ENCODE results near the gene OR8H3.
"Not testable (repeated sequence)": the region's sequence is repeated elsewhere in the genome, so short reads cannot be mapped to it uniquely, and the experiment has no call there.

OR8H3 gene

GRCh38 chr11:56140151-56140661 is 18.0 kb downstream of the OR8H3 start, which contains the start of gene OR8J3:
OR8J3 (minus strand) TSS chr11:56140201; CDS start chr11:56137718, 2,483 bp downstream.
- Histone ChIP-seq H3K9me3 (replicated peaks in 1 of 2; ENCODE audit: control insufficient read depth in 2 of 2, insufficient read depth in 1 of 2, low read depth in 1 of 2, low read length in 2 of 2) (no peaks in the 10 kb centered on the region), H3K36me3 (replicated peaks in 1 of 2; ENCODE audit: control insufficient read depth in 2 of 2, insufficient read depth in 2 of 2, low read length in 2 of 2) (no peaks in the 10 kb centered on the region), H2AFZ (ENCODE audit: low read length) (no peak within 1 kb of the TSS), H3K4me1 (ENCODE audit: control insufficient read depth in 2 of 2, insufficient read depth in 1 of 2, low read depth in 1 of 2, low read length in 2 of 2) (no peaks in the 10 kb centered on the region), H4K91ac (ENCODE audit: low read depth, low read length, poor library complexity) (no peak within 1 kb of the TSS), H3K4me3 (ENCODE audit: low read length in 2 of 2) (no peak within 1 kb of the TSS), H2BK120ac (ENCODE audit: low read depth, low read length) (no peak within 1 kb of the TSS), H2AK5ac (ENCODE audit: low read depth, low read length) (no peak within 1 kb of the TSS), H3K4me2 (ENCODE audit: insufficient read depth, low read length, poor library complexity, severe bottlenecking) (no peak within 1 kb of the TSS), H3K27me3 (ENCODE audit: control insufficient read depth in 3 of 3, insufficient read depth in 3 of 3, low read depth in 1 of 3, low read length in 3 of 3) (no peaks in the 10 kb centered on the region), H3K18ac (ENCODE audit: low read length) (no peak within 1 kb of the TSS), H3K79me1 (ENCODE audit: low read depth, low read length) (no peaks in the 10 kb centered on the region), H3K14ac (ENCODE audit: low read length) (no peak within 1 kb of the TSS), H3K27ac (replicated peaks; ENCODE audit: low read length) (no peak within 1 kb of the TSS), H3K4ac (ENCODE audit: low read length) (no peak within 1 kb of the TSS), H2BK15ac (ENCODE audit: low read length) (no peak within 1 kb of the TSS), H3K23ac (ENCODE audit: low read depth, low read length, poor library complexity) (no peak within 1 kb of the TSS), H4K8ac (ENCODE audit: low read depth, low read length) (no peak within 1 kb of the TSS), H3K9ac (ENCODE audit: low read depth, low read length, poor library complexity) (no peak within 1 kb of the TSS), H2BK5ac (ENCODE audit: low read length) (no peak within 1 kb of the TSS), H2BK12ac (ENCODE audit: low read length) (no peak within 1 kb of the TSS)
- DNase-seq (ENCODE audit: low spot score): no peak

DNA sequence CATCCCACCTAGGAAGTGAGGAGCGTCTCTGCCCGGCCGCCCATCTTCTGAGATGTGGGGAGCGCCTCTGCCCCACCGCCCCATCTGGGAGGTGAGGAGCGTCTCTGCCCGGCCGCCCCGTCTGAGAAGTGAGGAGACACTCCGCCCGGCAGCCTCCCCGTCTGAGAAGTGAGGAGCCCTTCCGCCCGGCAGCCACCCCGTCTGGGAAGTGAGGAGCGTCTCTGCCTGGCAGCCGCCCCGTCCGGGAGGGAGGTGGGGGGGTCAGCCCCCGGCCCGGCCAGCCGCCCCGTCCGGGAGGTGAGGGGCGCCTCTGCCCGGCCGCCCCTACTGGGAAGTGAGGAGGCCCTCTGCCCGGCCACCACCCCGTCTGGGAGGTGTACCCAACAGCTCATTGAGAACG is 21.5 kb downstream of the OR8H3 start:
- not testable (repeated sequence) for H3K9ac ChIP-seq (ENCODE audit: low read depth, low read length, poor library complexity); H2BK12ac ChIP-seq (ENCODE audit: low read length); H4K8ac ChIP-seq (ENCODE audit: low read depth, low read length); H2BK15ac ChIP-seq (ENCODE audit: low read length); H4K91ac ChIP-seq (ENCODE audit: low read depth, low read length, poor library complexity); H3K4ac ChIP-seq (ENCODE audit: low read length); H3K18ac ChIP-seq (ENCODE audit: low read length); DNase-seq (ENCODE audit: low spot score); H3K27me3 ChIP-seq (ENCODE audit: control insufficient read depth in 3 of 3, insufficient read depth in 3 of 3, low read depth in 1 of 3, low read length in 3 of 3); H3K14ac ChIP-seq (ENCODE audit: low read length); H3K4me2 ChIP-seq (ENCODE audit: insufficient read depth, low read length, poor library complexity, severe bottlenecking); H2BK5ac ChIP-seq (ENCODE audit: low read length); H3K9me3 ChIP-seq (replicated peaks in 1 of 2; ENCODE audit: control insufficient read depth in 2 of 2, insufficient read depth in 1 of 2, low read depth in 1 of 2, low read length in 2 of 2); H2AFZ ChIP-seq (ENCODE audit: low read length); H3K4me1 ChIP-seq (ENCODE audit: control insufficient read depth in 2 of 2, insufficient read depth in 1 of 2, low read depth in 1 of 2, low read length in 2 of 2); H3K36me3 ChIP-seq (replicated peaks in 1 of 2; ENCODE audit: control insufficient read depth in 2 of 2, insufficient read depth in 2 of 2, low read length in 2 of 2); H3K23ac ChIP-seq (ENCODE audit: low read depth, low read length, poor library complexity); H3K4me3 ChIP-seq (ENCODE audit: low read length in 2 of 2); H2AK5ac ChIP-seq (ENCODE audit: low read depth, low read length); H2BK120ac ChIP-seq (ENCODE audit: low read depth, low read length); H3K79me1 ChIP-seq (ENCODE audit: low read depth, low read length); H3K27ac ChIP-seq (replicated peaks; ENCODE audit: low read length)
- WGBS, 2 donors (ENCODE audit: extremely low coverage in 2 of 2, insufficient read length in 2 of 2, insufficient replicate concordance in 1 of 2): no CpG with 5 or more reads among the region's 30 CpGs

- no peak overlapping the region for H2BK12ac ChIP-seq (ENCODE audit: low read length)
- H3K4me1 ChIP-seq (ENCODE audit: control insufficient read depth in 2 of 2, insufficient read depth in 1 of 2, low read depth in 1 of 2, low read length in 2 of 2): no peaks in the 10 kb centered on the region
- no peak for DNase-seq (ENCODE audit: low spot score)
- no peak overlapping the region for H2BK120ac ChIP-seq (ENCODE audit: low read depth, low read length)
- no peak overlapping the region for H3K4me2 ChIP-seq (ENCODE audit: insufficient read depth, low read length, poor library complexity, severe bottlenecking)
- no peak overlapping the region for H3K4ac ChIP-seq (ENCODE audit: low read length)
- peaks cover 0 to 6% of the 10 kb centered on the region in 2 donors for H3K9me3 ChIP-seq (replicated peaks in 1 of 2; ENCODE audit: control insufficient read depth in 2 of 2, insufficient read depth in 1 of 2, low read depth in 1 of 2, low read length in 2 of 2)
- H3K9ac ChIP-seq (ENCODE audit: low read depth, low read length, poor library complexity): no peak overlapping the region
- no peaks in the 10 kb centered on the region for H3K36me3 ChIP-seq (replicated peaks in 1 of 2; ENCODE audit: control insufficient read depth in 2 of 2, insufficient read depth in 2 of 2, low read length in 2 of 2)
- H3K18ac ChIP-seq (ENCODE audit: low read length): no peak overlapping the region
- WGBS, 2 donors (ENCODE audit: extremely low coverage in 2 of 2, insufficient read length in 2 of 2, insufficient replicate concordance in 1 of 2): no CpG with 5 or more reads among the region's 1 CpG
- H3K27ac ChIP-seq (replicated peaks; ENCODE audit: low read length): no peak overlapping the region
- H2BK5ac ChIP-seq (ENCODE audit: low read length): no peak overlapping the region
- no peak overlapping the region for H2AK5ac ChIP-seq (ENCODE audit: low read depth, low read length)
- no peak overlapping the region for H2AFZ ChIP-seq (ENCODE audit: low read length)
- no peak overlapping the region for H3K23ac ChIP-seq (ENCODE audit: low read depth, low read length, poor library complexity)
- no peaks in the 10 kb centered on the region for H3K79me1 ChIP-seq (ENCODE audit: low read depth, low read length)
- no peak overlapping the region for H4K91ac ChIP-seq (ENCODE audit: low read depth, low read length, poor library complexity)
- no peak overlapping the region for H3K4me3 ChIP-seq (ENCODE audit: low read length in 2 of 2)
- H4K8ac ChIP-seq (ENCODE audit: low read depth, low read length): no peak overlapping the region
- no peak overlapping the region for H2BK15ac ChIP-seq (ENCODE audit: low read length)
- H3K27me3 ChIP-seq (ENCODE audit: control insufficient read depth in 3 of 3, insufficient read depth in 3 of 3, low read depth in 1 of 3, low read length in 3 of 3): no peaks in the 10 kb centered on the region
- H3K14ac ChIP-seq (ENCODE audit: low read length): no peak overlapping the region
These were observed 29.2 kb downstream of the OR8H3 start for GRCh38 chr11:56151376-56151775.

DNA sequence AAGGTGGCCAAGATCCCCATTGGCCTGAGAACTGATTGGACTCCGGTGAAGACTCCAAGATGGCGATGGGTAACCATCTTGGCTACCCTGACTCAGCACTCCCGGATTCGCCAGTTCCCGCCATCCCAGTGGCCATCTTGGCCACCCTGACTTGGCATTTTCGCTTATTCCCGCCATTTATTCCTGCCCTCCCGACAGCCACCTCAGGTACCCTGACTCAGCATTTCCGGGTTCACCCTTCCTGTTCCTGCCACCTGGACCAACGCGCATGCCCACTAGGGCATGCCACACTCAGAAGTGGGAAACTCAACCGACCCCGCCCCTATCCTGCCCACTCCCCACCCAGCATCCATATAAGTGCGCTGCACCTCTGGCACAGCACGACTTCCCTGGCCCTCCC is 30.2 kb downstream of the OR8H3 start:
- DNase-seq (ENCODE audit: low spot score): no peak
- Histone ChIP-seq H2AFZ (ENCODE audit: low read length) (no peak overlapping the region), H3K23ac (ENCODE audit: low read depth, low read length, poor library complexity) (no peak overlapping the region), H3K27me3 (ENCODE audit: control insufficient read depth in 3 of 3, insufficient read depth in 3 of 3, low read depth in 1 of 3, low read length in 3 of 3) (no peaks in the 10 kb centered on the region), H2AK5ac (ENCODE audit: low read depth, low read length) (no peak overlapping the region), H3K4me1 (ENCODE audit: control insufficient read depth in 2 of 2, insufficient read depth in 1 of 2, low read depth in 1 of 2, low read length in 2 of 2) (no peaks in the 10 kb centered on the region), H2BK12ac (ENCODE audit: low read length) (no peak overlapping the region), H3K14ac (ENCODE audit: low read length) (no peak overlapping the region), H3K4me3 (ENCODE audit: low read length in 2 of 2) (no peak overlapping the region), H2BK120ac (ENCODE audit: low read depth, low read length) (no peak overlapping the region), H3K4me2 (ENCODE audit: insufficient read depth, low read length, poor library complexity, severe bottlenecking) (no peak overlapping the region), H3K27ac (replicated peaks; ENCODE audit: low read length) (no peak overlapping the region), H2BK15ac (ENCODE audit: low read length) (no peak overlapping the region), H3K9me3 (replicated peaks in 1 of 2; ENCODE audit: control insufficient read depth in 2 of 2, insufficient read depth in 1 of 2, low read depth in 1 of 2, low read length in 2 of 2) (peaks cover 0 to 6% of the 10 kb centered on the region in 2 donors), H3K79me1 (ENCODE audit: low read depth, low read length) (no peaks in the 10 kb centered on the region), H2BK5ac (ENCODE audit: low read length) (no peak overlapping the region), H3K18ac (ENCODE audit: low read length) (no peak overlapping the region), H4K8ac (ENCODE audit: low read depth, low read length) (no peak overlapping the region), H3K4ac (ENCODE audit: low read length) (no peak overlapping the region), H4K91ac (ENCODE audit: low read depth, low read length, poor library complexity) (no peak overlapping the region), H3K36me3 (replicated peaks in 1 of 2; ENCODE audit: control insufficient read depth in 2 of 2, insufficient read depth in 2 of 2, low read length in 2 of 2) (no peaks in the 10 kb centered on the region), H3K9ac (ENCODE audit: low read depth, low read length, poor library complexity) (no peak overlapping the region)
- no CpG with 5 or more reads among the region's 15 CpGs for WGBS, 2 donors (ENCODE audit: extremely low coverage in 2 of 2, insufficient read length in 2 of 2, insufficient replicate concordance in 1 of 2)

Data from neuronal stem cell (in vitro differentiated cells).